Lower leg skin (tissue), 3 donors: ENCODE measurements around the gene NBPF11.
"Not testable (repeated sequence)": the region's sequence is repeated elsewhere in the genome, so short reads cannot be mapped to it uniquely, and the experiment has no call there.

Experiments
- POLR2A ChIP-seq, 2 donors: fragments of 450-650 bp; IDR thresholded peaks; one replicate each; pipeline ENCODE4 v1.6.1; 2016 to 2017; ENCODE audit warnings: antibody characterized with exemption in 2 of 2, mild to moderate bottlenecking in 1 of 2, moderate library complexity in 1 of 2
- TF ChIP-seq, protein P1 (sequence below), 3 donors: fragments of 450-650 bp; IDR thresholded peaks; one replicate each; pipeline ENCODE4 v1.5.1; 2016; ENCODE audit warnings: antibody characterized with exemption in 3 of 3, mild to moderate bottlenecking in 3 of 3, moderate library complexity in 2 of 3

DNA sequence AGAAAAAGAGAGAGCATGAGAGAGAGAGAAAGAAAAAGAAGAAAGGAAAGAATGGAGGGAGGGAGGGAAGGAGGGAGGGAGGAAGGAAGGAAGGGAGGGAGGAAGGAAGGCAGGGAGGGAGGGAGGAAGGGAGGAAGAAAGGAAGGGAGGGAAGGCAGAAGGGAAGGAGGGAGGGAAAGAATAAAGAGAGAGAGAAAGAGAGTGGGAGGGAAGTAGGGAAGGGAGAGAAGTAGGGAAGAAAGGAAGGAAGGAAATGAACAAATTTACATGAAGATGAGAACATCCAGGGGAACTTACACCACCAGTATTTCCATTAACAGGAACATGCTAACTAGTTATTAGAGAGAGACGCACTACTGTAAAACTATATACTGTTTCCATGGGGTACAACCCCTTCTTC, 10.1 kb downstream of the NBPF11 start:
- not testable (repeated sequence) for TF ChIP-seq POLR2A (IDR thresholded peaks at IDR 0.05)
- TF ChIP-seq, protein P1, sequence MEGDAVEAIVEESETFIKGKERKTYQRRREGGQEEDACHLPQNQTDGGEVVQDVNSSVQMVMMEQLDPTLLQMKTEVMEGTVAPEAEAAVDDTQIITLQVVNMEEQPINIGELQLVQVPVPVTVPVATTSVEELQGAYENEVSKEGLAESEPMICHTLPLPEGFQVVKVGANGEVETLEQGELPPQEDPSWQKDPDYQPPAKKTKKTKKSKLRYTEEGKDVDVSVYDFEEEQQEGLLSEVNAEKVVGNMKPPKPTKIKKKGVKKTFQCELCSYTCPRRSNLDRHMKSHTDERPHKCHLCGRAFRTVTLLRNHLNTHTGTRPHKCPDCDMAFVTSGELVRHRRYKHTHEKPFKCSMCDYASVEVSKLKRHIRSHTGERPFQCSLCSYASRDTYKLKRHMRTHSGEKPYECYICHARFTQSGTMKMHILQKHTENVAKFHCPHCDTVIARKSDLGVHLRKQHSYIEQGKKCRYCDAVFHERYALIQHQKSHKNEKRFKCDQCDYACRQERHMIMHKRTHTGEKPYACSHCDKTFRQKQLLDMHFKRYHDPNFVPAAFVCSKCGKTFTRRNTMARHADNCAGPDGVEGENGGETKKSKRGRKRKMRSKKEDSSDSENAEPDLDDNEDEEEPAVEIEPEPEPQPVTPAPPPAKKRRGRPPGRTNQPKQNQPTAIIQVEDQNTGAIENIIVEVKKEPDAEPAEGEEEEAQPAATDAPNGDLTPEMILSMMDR (IDR thresholded peaks at IDR 0.05): not testable (repeated sequence)
